Right cardiac atrium (tissue), 5 donors: ENCODE results near the gene NRP2. TPM values are rescaled to one million over a fixed set of nuclear protein-coding genes. Genes with fewer than 3 reads are reported as not detected.
A peak's percentile ranks its signal among the peaks of the same experiment; 100 is the strongest.

Experiments used
- ATAC-seq, 2 donors: fragments of 200-7000 bp; cut with Tn5 transposase; one replicate each; pipeline versions ENCODE4 v1.8.0 to v1.9.1; 2020; ENCODE audit warnings: moderate library complexity in 2 of 2, mild to moderate bottlenecking in 1 of 2
- DNase-seq, 3 donors: peaks; one replicate each; pipeline ENCODE4 v3.0.0-alpha.2; 2020
- H3K27ac ChIP-seq: one replicate; pipeline ENCODE4 v1.5.1; 2013; ENCODE audit warnings: mild to moderate bottlenecking, low read length, control low read depth, moderate library complexity
- H3K27me3 ChIP-seq: one replicate; pipeline ENCODE4 v1.6.1; 2013; ENCODE audit not compliant: control insufficient read depth, insufficient read depth
- H3K4me1 ChIP-seq: one replicate; pipeline ENCODE4 v1.6.1; 2013; ENCODE audit warnings: low read length; ENCODE audit not compliant: control insufficient read depth, insufficient read depth
- H3K4me3 ChIP-seq: one replicate; pipeline ENCODE4 v1.5.1; 2013; ENCODE audit warnings: low read length, control low read depth
- H3K9me3 ChIP-seq: one replicate; pipeline ENCODE4 v1.6.1; 2013; ENCODE audit warnings: low read length; ENCODE audit not compliant: control insufficient read depth
- WGBS: extraction: QIAGEN DNeasy Blood & Tissue Kit; methylation state at CpG from one replicate; pipeline ENCODE4 v1.1.7; 2013; 5-methylcytosine and 5-hydroxymethylcytosine counted together
- intact Hi-C, 4 donors: fragments of 100-400 bp; cut with DNase I; formaldehyde crosslinking; loops; one replicate each; pipeline versions ENCODE4 v1.11.0 to v1.14.0; 2022 to 2023
- polyA plus RNA-seq: library from polyadenylated mRNA; stranded (reverse); fragments of 200-250 nt; gene quantifications from one replicate; pipeline ENCODE4 v1.2.3, GENCODE V29; 2013
- total RNA-seq, 4 donors: library from RNA; stranded (reverse); fragmentation: NEBNext Ultra II Directional; extraction: Animal tissue kit (Norgen Biotek cat#: 25700); gene quantifications; one replicate each; pipeline ENCODE4 v1.2.1, GENCODE V29; 2021
- donor health status: healthy with polysubstance abuse.
- donor health status: DM: no; HTN: yes; CAD: no.
- donor health status: DM: no; HTN: no; CAD: no.
- donor health status: DM: no; HTN: yes; CAD: no; lungs with severe emphysema.
- donor health status: DM: yes; HTN: yes; CAD: no.

NRP2 gene
- total and polyA plus RNA-seq, 5 donors: 5.7 to 11.1 (median 9.5) TPM

DNA sequence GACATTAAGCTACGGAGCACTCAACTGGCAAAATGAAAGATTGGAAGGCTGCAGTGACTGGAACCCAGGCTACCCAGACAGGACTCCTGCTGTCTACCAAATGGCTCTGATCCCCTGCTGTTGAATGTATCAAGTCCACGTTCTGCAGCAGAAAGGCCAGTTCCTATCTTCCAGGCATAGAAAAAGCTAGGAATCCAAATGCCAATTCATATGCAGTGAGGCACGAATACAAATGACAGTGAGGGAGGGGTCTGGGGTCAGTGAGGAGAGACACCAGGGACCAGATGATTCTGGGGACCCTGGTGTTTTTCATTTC, 5.3 kb downstream of the NRP2 start:
- Histone ChIP-seq H3K4me1 (peaks cover 3% of the 10 kb centered on the region), H3K4me3 (no peak overlapping the region), H3K9me3 (no peaks in the 10 kb centered on the region), H3K27me3 (no peaks in the 10 kb centered on the region), H3K27ac (no peak overlapping the region)
- 70% methylated on average over 3 of the region's 3 CpGs for WGBS
- DNase-seq (no peak), ATAC-seq (no peak)
- intact Hi-C loops: loop anchor here in 2 of 4 donors (10.0 kb wide), 3 partner anchors 993 to 1543 kb away; no protein-coding TSS in a partner anchor

DNA sequence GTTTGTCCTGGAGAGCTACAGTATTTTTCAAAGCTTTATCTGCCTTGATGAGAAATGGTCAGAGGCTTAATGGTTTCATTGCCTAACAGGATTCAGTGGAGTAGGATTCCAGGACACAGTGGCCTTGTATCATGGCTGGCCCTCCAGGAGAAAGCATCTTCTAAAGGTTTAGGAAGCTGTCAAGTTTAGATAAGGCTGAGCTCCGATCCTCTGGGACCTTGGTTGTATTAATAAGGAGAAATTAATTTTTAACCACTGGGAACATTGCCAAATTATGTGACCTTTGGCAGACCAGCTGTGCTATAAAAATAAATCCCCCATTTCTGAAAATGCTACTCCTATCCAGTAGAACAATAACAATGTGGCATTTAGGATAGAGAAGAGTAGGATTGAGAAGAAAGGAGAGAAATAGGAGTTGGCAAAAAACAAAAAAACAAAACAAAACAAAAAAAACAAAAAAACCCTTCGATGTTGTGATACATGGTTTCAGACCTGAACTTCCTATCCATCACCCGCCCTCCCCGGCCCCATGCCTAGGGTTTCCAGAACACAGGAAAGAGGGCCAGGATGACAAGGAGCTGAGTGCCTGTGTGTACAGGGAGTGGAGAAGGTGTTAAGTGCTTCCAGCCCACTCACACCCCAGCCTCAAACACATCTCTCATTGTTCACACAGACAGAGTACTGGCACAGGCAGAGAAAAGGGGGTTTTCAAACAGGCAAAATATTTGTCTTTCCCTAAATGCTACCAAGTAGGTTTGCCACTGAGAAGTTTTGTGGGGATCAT, 6.3 kb downstream of the NRP2 start:
- Histone ChIP-seq H3K27ac (no peak overlapping the region), H3K9me3 (no peaks in the 10 kb centered on the region), H3K27me3 (no peaks in the 10 kb centered on the region), H3K4me1 (peaks cover 3% of the 10 kb centered on the region), H3K4me3 (no peak overlapping the region)
- DNase-seq: no peak
- no peak for ATAC-seq
- intact Hi-C loops: loop anchor here in 2 of 4 donors (10.0 kb wide), 3 partner anchors 994 to 1544 kb away; no protein-coding TSS in a partner anchor
- WGBS: 54% methylated on average over 4 of the region's 4 CpGs

DNA sequence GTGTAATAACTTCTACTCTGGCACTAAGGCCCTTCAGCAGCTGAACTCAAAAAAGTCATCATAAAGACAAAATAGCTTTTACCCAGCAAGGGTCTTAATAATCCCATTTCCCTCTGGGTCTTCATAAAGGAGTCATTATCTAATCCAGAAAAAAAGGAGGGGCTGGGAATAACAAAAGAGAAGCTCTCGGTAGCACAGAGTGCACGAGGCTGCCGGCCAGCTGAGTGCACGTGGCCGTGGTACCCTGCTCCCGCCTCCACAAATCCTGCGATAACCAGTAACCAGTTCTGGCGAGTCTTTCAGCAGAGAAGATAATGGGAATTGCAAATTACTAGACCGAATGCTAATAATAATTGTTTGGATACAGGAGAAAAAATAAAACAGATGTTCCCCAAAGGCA, 7.5 kb downstream of the NRP2 start:
- H3K27ac ChIP-seq: no peak overlapping the region
- no peaks in the 10 kb centered on the region for H3K9me3 ChIP-seq
- H3K4me3 ChIP-seq: no peak overlapping the region
- H3K4me1 ChIP-seq: peaks cover 3% of the 10 kb centered on the region
- no peaks in the 10 kb centered on the region for H3K27me3 ChIP-seq
- intact Hi-C loops: loop anchor here in 2 of 4 donors (10.0 kb wide), 3 partner anchors 995 to 1545 kb away; no protein-coding TSS in a partner anchor
- DNase-seq (no peak), ATAC-seq (no peak)
- 61% methylated on average over 9 of the region's 9 CpGs for WGBS

DNA sequence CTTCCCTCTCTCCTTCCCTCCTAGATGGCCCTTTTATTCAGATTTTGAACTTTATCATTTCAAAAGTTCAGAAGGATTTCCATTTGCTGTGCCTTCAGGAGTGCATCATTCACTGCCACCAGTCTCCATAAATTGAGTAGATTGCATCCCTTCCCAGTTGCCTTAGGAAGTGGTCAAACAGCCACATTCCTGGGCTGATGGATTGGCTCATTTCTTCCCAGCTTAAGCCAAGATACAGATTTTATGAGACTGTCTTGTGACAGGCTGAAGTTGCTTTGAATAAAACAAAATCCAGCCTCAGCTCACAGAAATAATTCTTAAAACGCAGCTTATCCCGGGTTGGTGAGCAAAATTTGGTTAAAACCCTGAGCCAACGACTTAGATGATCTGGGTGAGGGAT, 9.8 kb downstream of the NRP2 start:
- Histone ChIP-seq H3K4me3 (no peak overlapping the region), H3K9me3 (no peaks in the 10 kb centered on the region), H3K27ac (no peak overlapping the region), H3K4me1 (peaks cover 3% of the 10 kb centered on the region), H3K27me3 (no peaks in the 10 kb centered on the region)
- DNase-seq: no peak
- intact Hi-C loops: no loop called here
- no peak for ATAC-seq
- 67% methylated on average over 3 of the region's 3 CpGs for WGBS

DNA sequence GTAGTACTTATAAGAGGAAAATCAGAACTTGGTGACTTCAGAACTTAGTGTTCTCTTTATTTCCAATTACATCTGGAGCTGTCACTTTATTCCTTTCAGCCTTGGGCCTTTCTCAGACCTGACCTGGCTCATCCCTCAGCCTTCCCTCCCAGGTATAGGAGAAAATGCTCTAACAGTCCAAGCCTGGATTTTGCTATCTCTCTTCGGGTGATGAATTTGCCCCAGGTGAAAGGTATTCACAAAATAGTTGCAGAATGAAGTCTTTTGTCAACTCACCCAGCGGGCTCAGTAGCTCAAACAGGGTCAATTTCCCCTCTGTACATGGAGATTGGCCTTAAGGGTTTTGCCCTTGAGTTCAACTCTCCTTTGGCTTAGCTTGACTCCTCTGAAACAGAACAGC, 12.0 kb downstream of the NRP2 start:
- Histone ChIP-seq H3K27ac (no peak overlapping the region), H3K4me1 (peaks cover 3% of the 10 kb centered on the region), H3K27me3 (no peaks in the 10 kb centered on the region), H3K9me3 (no peaks in the 10 kb centered on the region), H3K4me3 (no peak overlapping the region)
- WGBS: 92% methylated on average over 2 of the region's 2 CpGs
- no peak for ATAC-seq
- DNase-seq: no peak
- intact Hi-C loops: no loop called here

DNA sequence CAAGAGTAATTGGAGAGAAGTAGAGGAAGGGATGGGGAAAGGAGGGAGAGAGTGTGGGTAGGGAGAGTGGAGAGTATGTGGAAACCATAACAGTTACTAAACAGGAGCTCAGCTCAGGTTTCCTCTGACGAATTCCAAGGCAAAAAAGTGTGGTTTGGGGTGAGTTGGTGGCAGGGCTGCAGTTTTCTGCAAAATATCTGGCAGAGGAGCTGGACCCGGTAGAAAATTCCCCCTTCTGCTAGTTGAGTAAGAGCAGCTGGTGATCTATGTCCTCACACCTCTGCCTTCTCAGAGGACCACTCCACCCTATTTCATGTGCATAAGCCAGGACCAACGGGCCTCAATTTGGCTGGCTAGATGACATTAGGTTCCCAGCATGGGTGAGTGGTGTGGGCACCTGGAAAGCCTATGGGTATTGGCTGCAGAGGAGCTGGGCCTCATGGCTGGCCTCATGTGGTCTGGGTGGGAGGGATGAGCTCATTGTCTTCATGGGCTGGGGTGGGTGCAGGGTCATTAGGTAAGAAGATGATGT, 13.2 kb downstream of the NRP2 start:
- DNase-seq: no peak

DNA sequence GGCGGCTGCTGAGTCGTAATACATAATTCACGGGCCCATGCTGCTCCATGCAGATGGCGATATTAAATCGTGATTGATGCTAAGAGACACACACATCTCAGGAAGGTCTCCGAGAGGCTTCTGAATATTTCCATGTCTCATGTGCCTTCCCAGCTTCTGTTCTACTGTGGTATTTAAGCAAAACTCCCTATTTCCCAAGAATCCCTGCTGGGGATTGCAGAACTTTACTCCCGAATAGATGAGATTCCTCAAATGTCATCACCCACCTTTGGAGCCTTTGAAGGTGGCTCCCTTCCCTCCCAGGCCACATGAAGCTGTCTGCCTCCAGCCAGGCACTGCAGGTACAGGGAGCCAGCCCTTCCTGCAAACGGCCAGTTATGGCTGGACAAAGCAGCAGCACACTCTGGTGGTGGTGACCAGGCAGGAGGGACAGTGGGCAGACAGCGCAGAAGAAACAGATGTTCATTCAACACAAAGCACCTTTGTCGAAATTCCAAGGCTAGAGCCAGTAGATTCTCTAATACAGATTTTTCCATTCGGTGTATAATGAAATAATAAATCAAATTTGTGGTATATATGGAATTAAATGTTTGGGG, 14.1 kb downstream of the NRP2 start:
- no peak for ATAC-seq
- Histone ChIP-seq H3K27me3 (no peaks in the 10 kb centered on the region), H3K4me3 (no peak overlapping the region), H3K9me3 (no peaks in the 10 kb centered on the region), H3K27ac (no peak overlapping the region), H3K4me1 (peaks cover 3% of the 10 kb centered on the region)
- intact Hi-C loops: no loop called here
- DNase-seq: peak in 1 of 3 donors; percentile 45
- 79% methylated on average over 11 of the region's 11 CpGs for WGBS

More for the DNA sequence above, 13.2 kb downstream of the NRP2 start:
- intact Hi-C loops: no loop called here
- H3K4me3 ChIP-seq: no peak overlapping the region
- peak in 1 of 2 donors; percentile 20 for ATAC-seq
- 54% methylated on average over 3 of the region's 3 CpGs for WGBS
- no peak overlapping the region for H3K27ac ChIP-seq
- peaks cover 3% of the 10 kb centered on the region for H3K4me1 ChIP-seq
- no peaks in the 10 kb centered on the region for H3K27me3 ChIP-seq
- no peaks in the 10 kb centered on the region for H3K9me3 ChIP-seq

DNA sequence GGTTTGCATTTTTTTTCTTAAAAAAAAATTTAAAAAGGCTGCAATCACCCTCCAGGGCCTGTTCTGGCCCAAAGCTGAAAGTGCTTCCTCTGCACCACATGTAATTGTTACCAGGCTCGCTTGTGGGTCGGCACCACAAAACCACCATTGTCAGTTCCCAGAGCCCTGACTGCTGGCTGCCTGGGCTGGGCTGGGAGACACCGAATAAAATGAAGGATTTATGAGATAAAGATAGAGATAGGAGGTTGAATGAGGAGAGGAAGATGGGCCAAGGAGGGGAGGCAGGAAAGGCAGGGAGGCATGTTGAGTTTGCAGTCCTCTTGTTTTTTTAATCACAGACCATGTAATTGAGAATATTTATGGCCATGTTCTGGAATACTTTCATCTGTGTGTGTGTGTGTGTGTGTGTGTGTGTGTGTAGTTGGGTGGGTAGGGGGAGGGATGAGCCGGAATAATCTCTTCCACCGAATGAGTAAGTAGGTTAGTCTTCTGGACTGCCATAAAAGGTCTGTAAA, 14.7 kb downstream of the NRP2 start:
- Histone ChIP-seq H3K27ac (no peak overlapping the region), H3K4me3 (no peak overlapping the region), H3K9me3 (no peaks in the 10 kb centered on the region), H3K4me1 (peaks cover 3% of the 10 kb centered on the region), H3K27me3 (no peaks in the 10 kb centered on the region)
- intact Hi-C loops: no loop called here
- no peak for DNase-seq
- ATAC-seq: no peak
- 63% methylated on average over 5 of the region's 5 CpGs for WGBS

DNA sequence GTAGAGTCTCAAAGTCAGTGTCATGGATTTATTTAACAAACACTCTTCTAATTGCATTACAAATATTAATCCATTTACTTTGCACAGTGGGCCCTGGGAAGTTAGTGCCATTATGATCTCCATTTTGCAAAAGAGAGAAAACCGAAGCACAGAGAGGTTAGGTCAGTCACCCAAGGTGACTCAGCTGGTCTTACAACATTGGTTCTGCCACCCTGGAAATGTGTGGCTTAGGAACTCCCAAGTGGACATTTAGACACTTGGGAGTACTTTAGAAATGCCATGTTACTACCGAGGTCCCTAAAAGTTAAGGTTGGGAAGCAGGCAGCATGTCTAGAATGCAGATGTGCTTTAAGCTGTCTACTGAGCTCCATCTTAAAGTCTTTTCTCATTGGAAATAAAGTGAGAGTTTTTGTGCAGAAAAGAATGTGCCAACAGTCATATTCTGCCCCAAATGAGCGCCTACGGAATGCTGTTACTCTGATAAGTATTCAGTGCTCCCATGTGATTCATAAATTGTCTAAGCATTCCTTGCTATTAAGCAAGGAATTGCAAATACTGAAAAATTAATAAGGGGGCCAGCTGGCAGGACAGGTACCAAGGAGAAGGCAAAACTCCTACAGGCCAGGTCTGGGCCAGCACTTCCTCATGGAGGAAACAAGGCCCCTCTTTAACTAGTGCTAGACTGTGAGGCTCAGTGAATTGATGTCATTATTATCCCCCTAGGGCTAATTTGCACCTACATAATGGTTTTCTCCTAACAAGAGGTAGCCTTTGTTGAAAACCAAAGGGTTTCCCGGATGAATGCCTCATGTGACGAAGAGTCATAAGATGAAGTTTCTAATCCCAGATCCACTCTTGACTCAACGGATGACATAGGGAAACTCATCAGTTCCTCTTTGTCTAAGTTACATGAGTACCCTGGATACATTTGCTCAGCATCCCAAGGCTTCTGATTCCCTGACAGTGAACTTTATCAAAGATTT, 16.3 kb downstream of the NRP2 start:
- no peak overlapping the region for H3K4me3 ChIP-seq
- intact Hi-C loops: no loop called here
- H3K9me3 ChIP-seq: no peaks in the 10 kb centered on the region
- H3K27me3 ChIP-seq: no peaks in the 10 kb centered on the region
- H3K4me1 ChIP-seq: peaks cover 12% of the 10 kb centered on the region
- no peak for ATAC-seq
- peak overlapping the region; percentile 37 for H3K27ac ChIP-seq
- 83% methylated on average over 7 of the region's 7 CpGs for WGBS
- DNase-seq: no peak

DNA sequence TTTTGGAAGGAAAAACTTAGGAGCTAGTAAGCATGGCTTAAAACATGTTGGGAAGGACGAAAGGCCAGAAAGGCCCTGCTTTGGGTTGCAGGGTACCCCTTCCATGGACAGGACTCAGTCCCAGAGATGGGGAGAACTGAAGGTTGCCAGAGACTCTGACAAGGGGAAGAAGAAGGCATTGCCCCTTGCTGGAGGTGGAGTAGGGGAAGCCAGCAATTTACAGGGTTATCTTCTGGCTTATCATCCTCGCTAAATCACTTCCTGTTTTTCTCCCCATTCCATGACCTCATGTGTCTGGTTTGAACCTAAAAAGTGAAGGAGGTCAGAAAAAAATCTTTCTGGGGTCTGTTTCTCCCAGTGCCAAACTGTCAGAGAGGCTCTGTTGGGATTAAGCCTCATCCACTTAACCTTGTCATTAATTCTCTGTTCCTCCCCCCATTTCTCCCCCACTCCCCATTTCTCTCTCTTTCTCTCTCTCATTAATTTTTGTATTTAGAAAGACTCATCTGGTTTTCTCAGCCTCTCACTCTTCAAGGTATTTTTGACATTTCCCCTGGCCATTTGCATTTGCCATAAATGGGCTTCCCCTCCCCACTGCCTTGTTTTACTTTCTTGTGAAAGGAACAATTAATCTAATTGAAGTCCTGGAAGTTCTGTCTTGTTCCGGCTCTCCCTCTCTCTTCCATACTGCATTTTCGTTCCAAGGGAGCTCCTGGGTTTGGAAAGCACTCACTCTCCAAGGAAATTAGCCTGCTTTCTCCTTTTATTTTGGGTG, 17.4 kb downstream of the NRP2 start:
- Histone ChIP-seq H3K9me3 (no peaks in the 10 kb centered on the region), H3K4me1 (peaks cover 17% of the 10 kb centered on the region), H3K27ac (no peak overlapping the region), H3K27me3 (no peaks in the 10 kb centered on the region), H3K4me3 (no peak overlapping the region)
- intact Hi-C loops: no loop called here
- 54% methylated on average over 4 of the region's 4 CpGs for WGBS
- ATAC-seq (no peak), DNase-seq (no peak)
